ENCODE data around the gene SLC51A. TPM values are rescaled to one million over a fixed set of nuclear protein-coding genes. Genes with fewer than 3 reads are reported as not detected.
"Not testable (repeated sequence)": the region's sequence is repeated elsewhere in the genome, so short reads cannot be mapped to it uniquely, and the experiment has no call there.

The SLC51A gene
- total RNA-seq, 1 experiment from 2014 or later = not detected

DNA sequence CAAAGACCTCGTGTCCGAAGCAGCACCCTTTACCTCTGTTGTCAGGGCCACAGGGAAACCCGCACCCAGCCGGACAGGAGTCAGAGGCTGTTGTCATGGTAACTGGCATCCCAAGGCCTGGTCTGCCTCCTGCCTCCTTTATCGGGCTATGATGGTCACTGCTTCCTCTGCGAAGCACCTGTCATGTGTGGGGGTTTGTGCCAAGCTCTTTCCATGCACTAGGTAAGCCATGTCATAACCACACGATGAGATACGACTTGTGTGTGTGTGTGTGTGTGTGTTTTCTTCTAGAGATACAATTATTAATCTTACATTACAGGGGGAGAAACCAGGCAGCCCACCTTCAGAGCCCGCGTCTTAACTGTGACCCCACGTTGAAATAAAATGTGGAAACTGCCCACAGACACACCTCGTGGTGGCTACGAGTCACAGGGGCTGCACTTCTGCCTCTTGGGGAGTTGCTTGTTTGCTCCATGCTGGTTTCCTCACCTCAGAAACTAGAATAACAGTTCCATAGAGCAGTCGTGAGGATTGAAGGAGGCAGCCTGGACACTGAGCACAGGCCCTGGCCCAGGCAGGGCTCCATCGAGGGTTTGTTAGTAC is 23.1 kb upstream of the SLC51A start:
- DNase-seq (ENCODE audit: low spot score) = no peak

DNA sequence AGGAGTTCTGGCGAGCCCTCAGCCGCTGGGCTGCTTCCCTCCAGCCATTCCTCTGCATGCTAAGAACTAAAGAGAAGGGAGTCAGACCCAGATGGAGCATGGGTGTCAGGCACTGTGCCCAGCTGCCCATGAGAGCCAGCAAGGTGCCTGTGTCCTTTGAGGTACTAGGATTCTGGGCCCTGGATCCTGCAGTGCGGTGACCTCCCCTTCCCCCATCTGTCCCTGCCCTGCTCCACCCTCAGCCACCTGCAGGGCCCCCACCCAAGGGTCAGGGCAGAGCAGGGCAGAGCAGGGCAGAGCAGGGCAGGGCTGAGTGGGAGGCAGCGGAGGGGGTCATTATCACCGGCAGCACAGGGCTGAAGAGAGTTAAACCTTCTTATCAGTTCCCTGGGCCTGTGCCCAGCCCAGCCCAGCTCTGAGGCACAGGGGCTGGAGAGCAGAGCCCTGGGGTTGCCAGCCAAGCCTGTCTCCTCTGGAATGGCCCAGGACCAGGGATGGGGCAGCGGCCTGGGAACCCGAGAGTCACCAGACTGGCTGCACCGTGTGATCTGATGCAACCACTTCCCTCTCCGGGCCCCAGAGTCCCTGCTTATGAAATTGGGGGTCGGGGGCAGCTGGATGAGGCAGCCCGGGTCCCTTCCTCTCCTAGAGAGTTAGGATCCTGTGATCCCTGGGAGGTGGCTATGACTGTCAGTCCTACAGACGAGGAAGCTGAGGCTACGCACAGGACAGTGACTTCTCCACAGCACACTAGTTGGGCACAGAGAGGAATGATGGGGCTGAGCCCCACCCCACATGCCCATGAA is 22.4 kb upstream of the SLC51A start:
- no peak for DNase-seq (ENCODE audit: low spot score)

DNA sequence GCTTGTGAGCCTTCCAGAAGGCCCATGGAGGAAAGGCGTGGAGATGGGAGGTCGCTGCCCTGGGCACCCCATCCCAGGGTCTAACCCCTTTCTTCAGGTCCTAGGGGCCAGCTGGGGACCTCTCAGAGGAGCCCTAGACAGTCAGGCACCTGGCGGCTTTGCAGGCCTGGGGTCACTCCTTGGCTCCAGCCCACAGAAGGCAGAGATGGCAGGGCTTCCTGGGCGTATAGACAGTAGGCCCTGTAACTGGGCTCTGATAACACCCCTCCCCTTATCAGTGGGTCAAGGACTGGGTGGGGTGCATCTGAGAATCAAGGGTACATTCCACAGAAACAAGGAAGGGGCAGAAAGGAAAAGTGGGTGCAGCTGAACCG is 21.8 kb upstream of the SLC51A start:
- no peak for DNase-seq (ENCODE audit: low spot score)

DNA sequence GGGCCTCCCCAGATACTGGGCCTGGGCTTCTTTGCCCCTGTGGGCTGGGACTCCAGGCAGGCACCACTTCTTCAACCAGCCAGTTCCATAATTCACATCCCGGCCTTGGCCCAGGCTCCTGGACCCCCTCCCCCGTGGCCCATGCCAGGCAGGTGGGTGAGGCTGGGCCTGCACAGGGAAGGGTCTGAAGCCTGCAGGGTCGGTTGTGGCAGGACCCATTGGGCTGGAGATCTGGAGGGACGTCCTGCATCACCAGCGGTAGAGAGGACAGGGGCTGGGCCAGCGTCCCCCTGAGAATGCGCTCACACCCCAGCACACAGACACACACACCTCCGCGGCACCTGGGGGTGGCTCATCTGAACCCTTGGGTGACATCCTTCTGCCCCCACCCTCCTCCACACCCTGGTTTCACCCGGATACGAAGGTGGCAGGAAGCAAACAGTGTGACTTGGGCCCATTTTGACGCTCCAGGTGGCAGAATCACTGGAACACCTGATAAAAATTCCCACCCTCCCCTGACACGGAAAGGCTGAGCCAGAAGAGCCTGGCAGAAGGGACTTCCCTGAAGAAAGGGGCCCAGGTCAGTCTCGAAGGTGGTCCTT is 20.6 kb upstream of the SLC51A start:
- DNase-seq (ENCODE audit: low spot score) = no peak

DNA sequence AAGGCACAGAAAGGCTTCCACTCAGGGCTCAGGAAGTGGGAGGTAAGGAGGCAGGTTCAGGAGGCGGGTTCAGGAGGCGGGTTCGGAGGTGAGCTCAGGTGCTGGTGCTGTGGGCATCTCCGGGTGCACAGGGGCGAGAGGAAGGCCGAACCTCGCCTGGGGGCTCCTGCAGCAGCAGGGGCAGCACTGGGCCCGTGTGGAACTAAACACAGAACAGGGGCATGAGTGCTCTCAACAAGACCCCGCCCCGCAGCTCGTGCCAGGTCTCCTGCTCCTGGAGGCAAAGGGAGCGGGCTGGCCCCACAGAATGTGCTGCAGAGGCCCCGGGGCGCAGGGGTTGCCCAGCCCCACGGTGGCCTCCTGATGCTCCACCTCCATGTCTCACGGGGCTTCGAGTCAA is 18.8 kb upstream of the SLC51A start:
- no peak for DNase-seq (ENCODE audit: low spot score)

DNA sequence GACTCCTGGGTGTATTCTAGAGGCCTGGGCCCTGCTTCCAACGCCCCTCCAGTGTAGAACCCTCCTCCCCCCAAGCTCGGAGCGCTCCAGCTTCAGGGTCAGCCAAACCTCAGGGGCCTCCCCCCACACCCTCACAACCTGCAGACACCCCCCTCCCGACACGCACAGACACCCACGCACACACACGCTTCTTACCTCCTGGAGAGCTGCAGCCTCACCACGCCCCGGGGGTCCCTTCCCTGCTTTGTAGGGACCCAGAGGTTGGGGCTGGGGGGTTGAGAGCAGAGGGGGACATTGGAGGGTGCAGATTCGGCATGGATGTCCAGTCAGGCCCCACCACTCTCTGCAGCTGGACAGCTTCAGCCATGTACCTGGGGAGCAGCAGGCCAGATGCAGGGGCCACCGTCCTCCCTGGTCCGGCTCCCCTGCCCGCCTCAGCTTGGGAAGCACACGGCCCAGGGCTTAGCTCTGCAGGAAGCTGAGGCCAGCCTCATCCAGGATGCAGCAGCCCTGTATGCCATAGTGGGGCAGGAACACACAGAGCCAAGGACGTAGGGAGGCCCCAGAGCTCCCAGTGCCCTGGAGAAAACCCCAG is 18.2 kb upstream of the SLC51A start:
- no peak for DNase-seq (ENCODE audit: low spot score)

DNA sequence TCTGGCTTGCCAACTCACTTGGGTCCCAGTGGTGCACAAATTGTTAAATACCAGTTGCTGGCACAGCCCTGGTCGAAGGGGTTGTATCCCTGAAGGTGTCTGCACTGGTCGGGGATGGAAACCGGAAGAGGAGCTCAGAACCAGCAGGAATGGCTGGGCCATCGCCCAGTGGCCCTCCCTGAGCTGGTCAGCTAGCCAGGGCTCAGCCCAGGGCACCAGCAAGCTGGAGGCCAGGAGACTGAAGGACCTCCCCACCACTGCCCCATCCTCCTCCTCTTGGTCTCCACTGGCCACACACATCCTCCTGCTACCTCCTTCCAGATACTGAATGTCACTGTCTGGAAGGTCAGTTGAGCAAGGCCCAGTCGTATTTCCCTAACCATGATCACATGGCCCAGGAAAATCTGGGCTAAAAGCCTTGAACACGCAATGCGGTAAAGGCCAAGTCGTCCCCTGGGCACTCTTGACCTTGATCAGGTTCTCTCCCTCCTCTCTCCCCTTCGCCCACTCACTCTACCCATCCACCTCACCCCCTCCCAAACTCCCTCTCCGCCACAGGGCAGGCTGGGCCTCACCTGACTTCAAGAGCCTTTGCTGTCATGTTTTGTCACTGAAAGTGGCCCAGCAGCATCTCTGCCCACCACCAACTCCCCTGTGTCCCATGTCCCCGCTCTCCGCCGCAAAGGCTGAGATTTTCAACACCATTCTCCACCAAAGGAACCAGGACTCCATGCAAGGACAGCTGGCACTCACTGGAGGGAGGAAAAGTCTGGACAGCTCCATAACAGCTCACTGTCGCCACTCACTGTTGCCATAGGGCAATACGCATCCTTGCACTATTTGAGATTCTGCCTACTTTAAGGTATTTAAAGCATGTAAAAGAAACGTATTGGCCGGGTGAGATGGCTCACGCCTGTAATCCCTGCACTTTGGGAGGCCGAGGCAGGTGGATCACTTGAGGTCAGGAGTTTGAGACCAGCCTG is 17.3 kb upstream of the SLC51A start:
- DNase-seq (ENCODE audit: low spot score) = no peak

DNA sequence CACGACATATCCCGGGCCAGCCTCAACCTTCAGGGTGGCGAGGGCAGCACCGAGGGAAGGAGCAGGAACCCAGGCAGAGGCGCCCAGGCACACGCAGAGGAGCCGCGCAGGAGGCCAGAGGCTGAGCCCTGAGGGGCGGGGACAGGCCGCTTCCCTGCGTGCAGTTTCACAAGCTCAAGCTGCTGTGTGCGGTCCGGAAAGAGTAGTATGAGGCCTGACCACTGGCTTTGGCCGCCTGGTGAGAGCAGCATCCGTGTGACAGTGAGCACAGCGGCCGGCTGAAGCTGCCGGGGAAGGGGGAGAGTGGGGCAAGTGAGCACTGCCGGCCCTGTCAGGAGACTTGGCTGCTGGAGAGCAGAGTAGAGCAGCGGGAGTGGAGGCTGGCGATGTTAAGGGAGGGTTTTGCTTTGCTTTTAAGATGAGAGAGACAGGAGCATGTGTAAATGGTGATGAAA is 13.8 kb upstream of the SLC51A start:
- DNase-seq (ENCODE audit: low spot score) = no peak

DNA sequence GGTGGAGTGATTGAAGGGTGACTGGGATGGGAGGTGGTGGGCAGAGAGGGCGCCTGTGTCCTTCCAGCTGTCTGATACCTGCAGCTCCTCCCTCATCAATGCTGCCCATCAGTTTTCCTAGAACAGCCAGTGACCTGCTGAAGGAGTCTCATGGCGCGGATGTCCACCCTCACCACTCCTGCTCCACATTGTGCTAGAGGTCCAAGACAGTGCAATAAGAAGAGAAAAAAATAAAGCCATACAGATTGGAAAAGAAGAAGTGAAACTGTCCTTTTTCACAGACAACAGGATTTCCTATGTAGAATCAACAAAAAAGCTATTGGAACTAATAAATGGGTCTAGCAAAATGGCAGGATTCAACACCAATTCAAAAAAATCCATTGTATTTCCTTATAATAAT is 12.5 kb upstream of the SLC51A start:
- no peak for DNase-seq (ENCODE audit: low spot score)

DNA sequence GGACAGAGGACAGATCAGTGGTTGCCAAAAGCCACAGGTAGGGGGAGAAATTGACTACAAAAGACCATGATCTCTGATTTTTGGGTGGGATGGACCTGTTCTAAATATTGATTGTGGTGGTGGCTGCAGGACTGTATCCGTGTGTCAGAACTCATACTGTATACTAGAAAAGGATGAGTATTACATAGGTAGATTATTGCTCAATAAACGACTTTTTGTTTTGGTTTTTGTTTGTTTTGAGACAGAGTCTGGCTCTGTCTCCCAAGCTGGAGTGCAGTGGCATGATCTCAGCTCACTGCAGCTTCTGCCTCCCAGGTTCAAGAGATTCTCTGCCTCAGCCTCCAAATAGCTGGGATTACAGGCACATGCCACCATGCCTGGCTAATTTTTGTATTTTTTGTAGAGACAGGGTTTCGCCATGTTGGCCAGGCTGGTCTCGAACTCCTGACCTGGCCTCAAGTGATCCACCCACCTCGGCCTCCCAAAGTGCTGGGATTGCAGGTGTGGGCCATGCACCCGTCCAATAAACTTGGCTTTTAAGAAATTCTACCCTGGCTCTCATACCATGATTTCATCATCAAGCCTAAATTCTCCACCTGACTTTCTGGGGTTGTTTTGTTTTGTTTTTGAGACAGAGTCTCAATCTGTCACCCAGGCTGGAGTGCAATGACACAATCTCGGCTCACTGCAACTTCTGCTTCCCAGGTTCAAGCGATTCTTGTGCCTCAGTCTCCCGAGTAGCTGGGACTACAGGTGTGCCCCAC is 10.7 kb upstream of the SLC51A start:
- not testable (repeated sequence) for DNase-seq (ENCODE audit: low spot score)

DNA sequence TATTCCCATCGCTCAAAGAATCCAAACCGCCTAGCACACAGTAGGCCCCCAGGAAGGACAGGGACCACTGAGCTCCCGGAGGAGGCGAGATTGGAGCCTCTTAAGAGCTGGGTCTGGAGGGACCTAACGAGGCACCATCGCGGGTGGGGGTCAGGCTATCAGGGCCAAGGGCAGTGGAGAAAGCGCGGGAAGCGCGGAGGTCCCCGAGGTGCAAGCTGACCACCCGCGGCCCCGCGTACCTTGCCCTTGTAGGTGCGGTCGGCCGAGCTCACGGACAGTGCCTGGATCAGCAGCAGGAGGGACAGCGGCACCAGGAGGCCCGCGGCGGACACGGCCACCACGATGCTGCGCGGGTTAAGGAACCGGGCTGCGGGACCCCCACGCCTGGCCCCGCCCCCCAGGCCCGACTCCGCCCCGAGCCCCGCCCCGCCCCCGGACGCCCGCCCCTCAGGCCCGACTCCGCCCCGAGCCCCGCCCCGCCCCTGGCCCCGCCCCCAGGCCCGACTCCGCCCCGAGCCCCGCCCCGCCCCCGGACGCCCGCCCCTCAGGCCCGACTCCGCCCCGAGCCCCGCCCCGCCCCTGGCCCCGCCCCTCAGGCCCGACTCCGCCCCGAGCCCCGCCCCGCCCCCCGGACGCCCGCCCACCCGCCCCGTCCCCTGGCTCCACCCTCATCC is 9.0 kb upstream of the SLC51A start:
- DNase-seq (ENCODE audit: low spot score) = no peak

DNA sequence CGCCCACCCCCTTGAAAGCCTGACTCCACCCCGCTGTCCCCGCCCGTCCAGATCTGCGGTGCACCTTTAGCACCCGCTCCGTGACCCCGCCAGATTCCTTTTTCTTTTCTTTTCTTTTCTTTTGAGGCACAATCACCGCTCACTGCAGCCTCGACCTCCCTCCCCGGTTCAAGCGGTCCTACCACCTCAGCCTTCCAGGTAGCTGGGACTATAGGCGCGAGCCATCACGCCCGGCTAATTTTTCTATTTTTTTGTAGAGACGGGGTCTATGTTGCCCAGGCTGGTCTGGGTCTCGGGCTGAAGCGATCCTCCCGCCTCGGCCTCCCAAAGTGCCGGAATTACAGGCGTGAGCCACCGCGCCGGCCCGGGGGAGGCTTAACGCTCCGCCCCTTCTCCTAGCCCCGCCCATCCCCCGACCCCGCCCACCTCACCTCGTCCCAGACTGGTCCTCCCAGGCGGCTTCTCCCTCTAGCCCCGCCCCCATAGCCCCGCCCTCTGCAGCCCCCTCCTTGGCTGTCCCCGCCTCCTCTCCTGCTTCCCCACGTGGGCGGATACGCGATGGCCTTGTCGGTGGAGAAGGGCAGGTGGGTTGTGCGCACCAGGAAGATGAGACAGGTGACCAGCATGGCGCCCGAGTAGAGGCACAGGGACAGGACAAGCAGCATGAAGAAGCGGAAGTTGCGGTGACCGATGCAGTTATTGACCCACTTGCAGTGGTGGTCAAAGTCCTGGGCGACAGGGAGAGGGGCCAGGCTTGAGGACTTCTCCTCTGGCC is 8.3 kb upstream of the SLC51A start:
- no peak for DNase-seq (ENCODE audit: low spot score)

DNA sequence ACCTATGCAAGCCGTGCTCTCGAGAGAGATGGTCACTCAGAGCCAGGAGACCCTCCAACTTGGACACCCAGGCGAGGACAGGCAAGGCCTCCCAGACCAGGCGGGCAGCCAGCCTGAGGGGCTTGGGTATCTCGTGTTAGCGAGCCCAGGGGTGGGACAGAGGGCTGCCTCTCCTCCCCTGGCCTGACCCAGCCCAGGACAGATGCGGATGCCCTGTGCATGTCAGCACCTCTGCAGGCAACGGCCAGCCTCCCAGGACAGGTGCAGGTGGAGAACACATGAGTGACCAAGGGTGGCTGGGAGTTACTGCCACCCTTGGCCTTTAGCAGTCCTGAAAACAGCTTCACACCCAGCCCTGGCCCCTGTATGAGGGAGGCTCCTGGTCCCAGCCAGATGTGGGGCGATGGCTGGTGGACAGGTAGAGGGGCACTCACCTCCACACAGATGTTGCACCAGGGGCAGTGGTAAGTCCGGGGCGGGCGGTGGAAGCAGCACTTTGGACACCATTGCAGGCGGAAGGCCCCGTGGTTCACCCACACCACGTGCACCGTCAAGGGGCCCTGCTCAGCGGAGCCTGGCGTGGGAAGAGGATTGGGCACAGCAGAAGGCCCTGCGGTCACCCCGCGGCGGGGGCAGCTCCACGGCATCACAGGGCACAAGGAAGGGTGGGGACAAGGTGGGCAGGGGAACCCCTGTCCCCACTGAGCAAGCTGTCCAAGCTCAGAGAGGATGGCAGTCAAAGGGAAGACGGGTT is 7.2 kb upstream of the SLC51A start:
- no peak for DNase-seq (ENCODE audit: low spot score)

DNA sequence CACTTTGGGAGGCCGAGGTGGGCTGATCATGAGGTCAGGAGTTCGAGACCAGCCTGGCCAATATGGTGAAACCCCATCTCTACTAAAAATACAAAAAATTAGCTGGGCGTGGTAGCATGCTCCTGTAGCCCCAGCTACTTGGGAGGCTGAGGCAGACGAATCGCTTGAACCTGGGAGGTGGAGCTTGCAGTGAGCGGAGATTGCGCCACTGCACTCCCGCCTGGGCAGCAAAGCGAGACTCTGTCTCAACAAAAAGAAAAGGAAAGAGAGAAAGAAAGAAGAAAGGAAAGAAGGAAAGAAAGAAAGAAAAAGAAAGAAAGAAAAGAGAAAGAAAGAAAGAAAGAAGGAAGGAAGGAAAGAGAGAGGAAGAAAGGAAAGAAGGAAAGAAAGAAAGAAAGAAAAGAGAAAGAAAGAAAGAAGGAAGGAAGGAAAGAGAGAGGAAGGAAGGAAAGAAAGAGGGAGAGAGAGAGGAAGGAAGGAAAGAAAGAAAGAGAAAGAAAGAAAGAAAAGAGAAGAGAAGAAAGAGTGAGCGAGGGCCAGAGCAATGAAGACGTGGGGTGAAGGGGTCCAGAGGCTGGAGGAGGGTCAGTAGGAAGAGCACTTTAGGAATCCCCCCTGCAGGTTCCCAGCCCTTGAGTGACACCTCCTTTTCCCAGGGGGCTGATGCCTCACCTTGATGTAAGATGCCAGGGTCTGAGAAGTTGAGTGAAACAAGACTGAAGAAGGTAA is 6.2 kb upstream of the SLC51A start:
- DNase-seq (ENCODE audit: low spot score) = not testable (repeated sequence)

DNA sequence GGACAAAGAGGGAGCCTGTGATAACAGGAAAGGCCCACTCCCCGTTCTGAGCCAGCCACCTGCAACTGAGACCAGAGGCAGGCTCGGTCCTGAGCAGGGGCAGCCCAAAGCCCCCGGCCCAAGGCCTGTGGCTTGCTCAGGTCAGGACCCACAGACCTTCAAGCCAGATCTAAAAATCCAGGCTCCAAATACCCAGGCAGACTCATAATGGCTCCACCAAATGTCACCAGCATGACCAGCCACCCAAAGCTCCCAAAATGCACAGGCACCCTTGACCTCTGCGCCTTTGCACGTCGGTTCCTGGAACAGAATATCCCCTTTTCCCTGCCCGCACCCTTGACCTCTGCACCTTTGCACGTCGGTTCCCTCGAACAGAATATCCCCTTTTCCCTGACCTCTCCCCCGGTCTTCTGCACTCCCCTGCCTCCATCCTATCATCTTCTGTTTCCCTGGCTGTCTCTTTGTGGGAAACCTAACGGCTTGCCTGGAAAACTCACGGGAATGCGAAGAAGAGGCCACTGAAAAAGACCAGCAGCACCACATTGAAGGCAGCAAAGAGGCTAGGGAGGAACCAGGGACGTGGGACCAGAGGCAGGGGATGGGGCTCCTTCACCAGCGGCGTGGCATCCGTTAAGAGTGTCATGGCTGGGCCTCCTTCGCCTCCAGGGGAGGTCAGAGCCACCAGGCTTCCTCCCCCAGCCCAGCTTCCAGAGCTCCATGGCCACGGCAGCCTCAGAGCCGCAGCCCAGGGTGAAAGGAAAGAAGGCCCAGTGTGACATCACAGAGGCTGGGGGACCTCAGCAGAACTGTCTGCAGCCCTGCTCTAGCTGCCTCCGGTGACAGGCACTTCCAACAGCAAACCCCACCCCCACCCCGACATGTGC is 5.4 kb upstream of the SLC51A start, which contains the start of gene ZDHHC19:
Gene ZDHHC19 (minus strand): TSS at position 728 of the 884 bp plus-strand sequence. CDS start 85 bp downstream, at position 643.
- no peak for DNase-seq (ENCODE audit: low spot score)

DNA sequence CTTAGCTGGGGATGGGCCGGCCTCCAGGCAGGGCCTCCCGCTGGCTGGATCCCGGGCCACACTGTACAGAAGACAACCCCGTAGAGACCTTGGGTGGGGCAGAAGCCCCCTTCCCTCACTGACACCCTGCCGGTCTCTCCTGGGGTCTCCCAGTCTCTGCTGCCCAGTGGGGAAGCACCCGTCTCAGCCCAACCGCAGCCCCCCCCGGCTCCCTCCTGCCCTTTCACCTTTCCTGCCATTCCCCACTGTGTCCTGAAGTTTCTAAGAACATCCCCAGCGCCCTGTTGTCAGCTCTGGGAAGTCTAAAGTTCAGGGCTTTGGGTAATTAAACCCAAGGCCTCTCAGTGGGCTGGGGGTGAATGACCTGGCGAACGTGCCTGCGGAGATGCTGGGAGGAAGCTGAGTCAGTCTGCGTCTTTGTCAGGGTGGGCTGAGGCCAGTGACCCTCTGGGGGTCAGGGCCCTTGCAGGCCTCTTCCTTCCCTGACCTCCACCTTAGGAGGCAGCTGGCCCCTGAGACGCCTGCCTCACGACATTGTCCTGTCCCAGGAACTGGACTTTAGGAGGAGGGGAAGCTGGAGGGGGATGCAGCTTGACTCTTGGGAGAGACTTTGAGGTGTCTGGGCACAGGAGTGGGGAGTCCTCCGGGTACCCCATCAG is 1.4 kb upstream of the SLC51A start:
- DNase-seq (ENCODE audit: low spot score) = no peak

Measured in H4 (cell line).